22Rv1 (cell line): ENCODE data around the gene RNF181.
"Not testable (repeated sequence)": the region's sequence is repeated elsewhere in the genome, so short reads cannot be mapped to it uniquely, and the experiment has no call there.

ENCODE experiments used
- ZFX ChIP-seq: fragments of 450-650 bp; IDR thresholded peaks from 2 replicates; pipeline ENCODE4 v1.6.1; 2017; ENCODE audit warnings: antibody characterized with exemption, borderline replicate concordance
- TF ChIP-seq, protein P1 (sequence below): fragments of 450-650 bp; IDR thresholded peaks from 2 replicates; pipeline ENCODE4 v1.5.1; 2017; ENCODE audit warnings: mild to moderate bottlenecking

DNA sequence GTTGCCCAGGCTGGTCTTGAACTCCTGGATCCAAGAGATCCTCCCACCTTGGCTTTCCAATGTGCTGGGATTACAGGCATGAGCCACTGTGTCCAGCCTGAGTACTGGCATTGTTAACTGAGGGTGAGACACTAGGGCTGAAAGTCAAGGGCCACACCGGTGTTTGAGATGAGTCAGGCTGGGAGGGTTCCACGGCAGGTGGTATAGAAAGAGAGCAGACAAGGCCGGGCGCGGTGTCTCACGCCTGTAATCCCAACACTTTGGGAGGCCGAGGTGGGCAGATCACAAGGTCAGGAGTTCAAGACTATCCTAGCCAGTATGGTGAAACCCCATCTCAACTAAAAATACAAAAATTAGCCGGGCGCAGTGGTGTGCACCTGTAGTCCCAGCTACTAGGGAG is 3.2 kb upstream of the RNF181 start:
- TF ChIP-seq, protein P1, sequence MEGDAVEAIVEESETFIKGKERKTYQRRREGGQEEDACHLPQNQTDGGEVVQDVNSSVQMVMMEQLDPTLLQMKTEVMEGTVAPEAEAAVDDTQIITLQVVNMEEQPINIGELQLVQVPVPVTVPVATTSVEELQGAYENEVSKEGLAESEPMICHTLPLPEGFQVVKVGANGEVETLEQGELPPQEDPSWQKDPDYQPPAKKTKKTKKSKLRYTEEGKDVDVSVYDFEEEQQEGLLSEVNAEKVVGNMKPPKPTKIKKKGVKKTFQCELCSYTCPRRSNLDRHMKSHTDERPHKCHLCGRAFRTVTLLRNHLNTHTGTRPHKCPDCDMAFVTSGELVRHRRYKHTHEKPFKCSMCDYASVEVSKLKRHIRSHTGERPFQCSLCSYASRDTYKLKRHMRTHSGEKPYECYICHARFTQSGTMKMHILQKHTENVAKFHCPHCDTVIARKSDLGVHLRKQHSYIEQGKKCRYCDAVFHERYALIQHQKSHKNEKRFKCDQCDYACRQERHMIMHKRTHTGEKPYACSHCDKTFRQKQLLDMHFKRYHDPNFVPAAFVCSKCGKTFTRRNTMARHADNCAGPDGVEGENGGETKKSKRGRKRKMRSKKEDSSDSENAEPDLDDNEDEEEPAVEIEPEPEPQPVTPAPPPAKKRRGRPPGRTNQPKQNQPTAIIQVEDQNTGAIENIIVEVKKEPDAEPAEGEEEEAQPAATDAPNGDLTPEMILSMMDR = not testable (repeated sequence)
- TF ChIP-seq ZFX = not testable (repeated sequence)
